Ishikawa (cell line): ENCODE results near the gene ALDH1A3.

Experiments used
- CEBPB ChIP-seq: IDR thresholded peaks from 2 replicates; pipeline ENCODE4 v1.6.1; 2012
- CREB1 ChIP-seq: IDR thresholded peaks from 2 replicates; pipeline ENCODE4 v1.6.1; 2012; ENCODE audit warnings: low read depth
- EGR1 ChIP-seq: IDR thresholded peaks from 2 replicates; pipeline ENCODE4 v1.6.1; 2012
- EP300 ChIP-seq: IDR thresholded peaks from 2 replicates; pipeline ENCODE4 v1.6.1; 2012; ENCODE audit warnings: borderline replicate concordance
- FOXM1 ChIP-seq: IDR thresholded peaks from 2 replicates; pipeline ENCODE4 v1.6.1; 2012; ENCODE audit warnings: low read depth, borderline replicate concordance
- MAX ChIP-seq: IDR thresholded peaks from 2 replicates; pipeline ENCODE4 v1.6.1; 2012
- NFIC ChIP-seq: IDR thresholded peaks from 2 replicates; pipeline ENCODE4 v1.6.1; 2012
- RAD21 ChIP-seq: IDR thresholded peaks from 2 replicates; pipeline ENCODE4 v1.6.1; 2012; ENCODE audit warnings: low read depth
- REST ChIP-seq: IDR thresholded peaks from 2 replicates; pipeline ENCODE4 v1.6.1; 2012; ENCODE audit warnings: low read depth, mild to moderate bottlenecking
- TAF1 ChIP-seq: IDR thresholded peaks from 2 replicates; pipeline ENCODE4 v1.6.1; 2012; ENCODE audit warnings: low read depth, mild to moderate bottlenecking
- TCF12 ChIP-seq: IDR thresholded peaks from 2 replicates; pipeline ENCODE4 v1.6.1; 2012; ENCODE audit warnings: low read depth
- TEAD4 ChIP-seq: IDR thresholded peaks from 2 replicates; pipeline ENCODE4 v1.6.1; 2012
- USF1 ChIP-seq: IDR thresholded peaks from 2 replicates; pipeline ENCODE4 v1.6.1; 2012
- YY1 ChIP-seq: IDR thresholded peaks from 2 replicates; pipeline ENCODE4 v1.6.1; 2012; ENCODE audit warnings: low read depth
- ZBTB7A ChIP-seq: IDR thresholded peaks from 2 replicates; pipeline ENCODE4 v1.6.1; 2012; ENCODE audit warnings: low read depth

Gene ALDH1A3

GRCh38 chr15:100898661-100899462 lies 19.2 kb downstream of the ALDH1A3 start:
- TF ChIP-seq EP300 (no peak), CEBPB (no peak), YY1 (no peak), CREB1 (no peak), REST (no peak), EGR1 (no peak), RAD21 (no peak), ZBTB7A (no peak)

- TF ChIP-seq CEBPB, result no peak
- no peak for TF ChIP-seq TAF1
- no peak for TF ChIP-seq YY1
- no peak for TF ChIP-seq EGR1
- TF ChIP-seq RAD21, result no peak
- TF ChIP-seq CREB1, result no peak
- no peak for TF ChIP-seq NFIC
- TF ChIP-seq MAX, result no peak
- no peak for TF ChIP-seq REST
- no peak for TF ChIP-seq ZBTB7A
- TF ChIP-seq FOXM1, result no peak
- TF ChIP-seq TEAD4, result no peak
- TF ChIP-seq EP300, result no peak
- TF ChIP-seq TCF12, result no peak
- no peak for TF ChIP-seq USF1
Measured at GRCh38 chr15:100899601-100900000, 20.0 kb downstream of the ALDH1A3 start.

- TF ChIP-seq CREB1 (no peak), REST (no peak), FOXM1 (no peak), ZBTB7A (no peak), YY1 (no peak), MAX (no peak), TCF12 (no peak), EP300 (no peak), TEAD4 (no peak), USF1 (no peak), EGR1 (no peak), TAF1 (no peak), NFIC (no peak), CEBPB (no peak), RAD21 (no peak)
Measured at GRCh38 chr15:100900136-100900794, 20.6 kb downstream of the ALDH1A3 start.

- no peak for TF ChIP-seq YY1
- no peak for TF ChIP-seq CEBPB
- no peak for TF ChIP-seq EGR1
- no peak for TF ChIP-seq TAF1
Measured at GRCh38 chr15:100900795-100901169, 21.2 kb downstream of the ALDH1A3 start.
